GM23248 (cell line): ENCODE data around the gene MYMX. TPM values are rescaled to one million over a fixed set of nuclear protein-coding genes. Genes with fewer than 3 reads are reported as not detected.

ENCODE experiments used
- DNase-seq: peaks from one replicate; pipeline ENCODE4 v3.0.0-alpha.2; 2015
- H2AFZ ChIP-seq: fragments of 200-600 bp; sonication (generic); 2 replicates; pipeline ENCODE4 v1.6.1; 2016; ENCODE audit warnings: antibody characterized with exemption
- H3F3A ChIP-seq: fragments of 200-600 bp; sonication (generic); 2 replicates; pipeline ENCODE4 v1.6.1; 2016; ENCODE audit warnings: mild to moderate bottlenecking, antibody characterized with exemption, mixed run types; ENCODE audit not compliant: insufficient read depth
- H3K27ac ChIP-seq: fragments of 200-600 bp; sonication (generic); 2 replicates; pipeline ENCODE4 v1.5.1; 2016; ENCODE audit warnings: mild to moderate bottlenecking
- H3K27me3 ChIP-seq: fragments of 200-600 bp; sonication (generic); replicated peaks from 2 replicates; pipeline ENCODE4 v1.6.1; 2016; ENCODE audit warnings: mild to moderate bottlenecking; ENCODE audit not compliant: insufficient read depth
- H3K36me3 ChIP-seq: fragments of 200-600 bp; sonication (generic); 2 replicates; pipeline ENCODE4 v1.6.1; 2016; ENCODE audit warnings: low read depth, mild to moderate bottlenecking
- H3K4me1 ChIP-seq: fragments of 200-600 bp; sonication (generic); 2 replicates; pipeline ENCODE4 v1.6.1; 2016; ENCODE audit warnings: mild to moderate bottlenecking; ENCODE audit not compliant: insufficient read depth
- H3K4me2 ChIP-seq: fragments of 200-600 bp; sonication (generic); one replicate; pipeline ENCODE4 v1.6.1; 2016; ENCODE audit warnings: mild to moderate bottlenecking; ENCODE audit not compliant: unreplicated experiment
- H3K4me3 ChIP-seq: fragments of 200-600 bp; sonication (generic); 2 replicates; pipeline ENCODE4 v1.5.1; 2016; ENCODE audit warnings: mild to moderate bottlenecking
- H3K79me2 ChIP-seq: fragments of 200-600 bp; sonication (generic); 2 replicates; pipeline ENCODE4 v1.6.1; 2016; ENCODE audit warnings: mild to moderate bottlenecking; ENCODE audit not compliant: insufficient read depth
- H3K9ac ChIP-seq: fragments of 200-600 bp; sonication (generic); 2 replicates; pipeline ENCODE4 v1.6.1; 2016; ENCODE audit warnings: mild to moderate bottlenecking
- H3K9me2 ChIP-seq: fragments of 200-600 bp; sonication (generic); 2 replicates; pipeline ENCODE4 v1.6.1; 2016; ENCODE audit warnings: mixed run types, mild to moderate bottlenecking, moderate library complexity; ENCODE audit not compliant: insufficient read depth
- H3K9me3 ChIP-seq: fragments of 200-600 bp; sonication (generic); one replicate; pipeline ENCODE4 v1.6.1; 2017; ENCODE audit warnings: low read depth
- H4K20me1 ChIP-seq: fragments of 200-600 bp; sonication (generic); 2 replicates; pipeline ENCODE4 v1.6.0; 2016; ENCODE audit not compliant: insufficient read depth
- EZH2 ChIP-seq: fragments of 200-600 bp; sonication (generic); IDR thresholded peaks from 2 replicates; pipeline ENCODE4 v1.6.1; 2018; ENCODE audit warnings: antibody characterized with exemption, mild to moderate bottlenecking; ENCODE audit not compliant: insufficient read depth, poor library complexity, severe bottlenecking
- EZH2phosphoT487 ChIP-seq: fragments of 200-600 bp; sonication (generic); IDR thresholded peaks from 2 replicates; pipeline ENCODE4 v1.6.1; 2018; ENCODE audit warnings: antibody characterized with exemption, moderate library complexity, mild to moderate bottlenecking, low read depth; ENCODE audit not compliant: insufficient read depth
- WGBS, 2 experiments: methylation state at CpG; one replicate each; pipeline ENCODE4 v1.1.6; 2015 to 2017; ENCODE audit warnings: low lambda C conversion rate in 2 of 2, low coverage in 1 of 2; ENCODE audit errors: missing lambda C conversion rate in 2 of 2; 5-methylcytosine and 5-hydroxymethylcytosine counted together
- in situ Hi-C: fragments of 300-500 bp; cut with MboI; formaldehyde crosslinking; loops from 2 replicates; pipeline ENCODE4 v1.15.0; 2020
- polyA plus RNA-seq: library from polyadenylated mRNA; unstranded; fragments of >200 nt; fragmentation: Nextera tagmentation; extraction: Ambion mirVana; gene quantifications from 2 replicates; pipeline ENCODE4 v1.2.1, GENCODE V29; 2016
- total RNA-seq: library from RNA; depleted of rRNA; stranded (reverse); fragments of >200 nt; shearing (Covaris generic); gene quantifications from 2 replicates; pipeline ENCODE4 v1.2.3, GENCODE V29; 2014

Gene MYMX
- total and polyA plus RNA-seq, 2 experiments from 2014 or later = not detected

- H2AFZ ChIP-seq = peak overlapping the region; percentile 16
- no peaks in the 10 kb centered on the region for H3K36me3 ChIP-seq
- peaks cover 24% of the 10 kb centered on the region for H3K4me1 ChIP-seq
- H3K27me3 ChIP-seq = no peaks in the 10 kb centered on the region
- in situ Hi-C loops = no loop called here
- H3K9ac ChIP-seq = peak overlapping the region; percentile 38; the same call in 1 of the 2 replicates
- no peaks in the 10 kb centered on the region for H3K9me2 ChIP-seq
- TF ChIP-seq EZH2 = no peak
- no peak for TF ChIP-seq EZH2phosphoT487
- no peaks in the 10 kb centered on the region for H4K20me1 ChIP-seq
- 42 to 43% methylated on average over 4 of the region's 4 CpGs for WGBS, 2 experiments
- no peaks in the 10 kb centered on the region for H3K9me3 ChIP-seq
- H3K4me2 ChIP-seq = peak overlapping the region; percentile 35
- no peak overlapping the region for H3K4me3 ChIP-seq
- H3K79me2 ChIP-seq = no peaks in the 10 kb centered on the region; the same call in 1 of the 2 replicates
- H3K27ac ChIP-seq = peak overlapping the region; percentile 35
- DNase-seq = no peak
- peaks cover 19% of the 10 kb centered on the region for H3F3A ChIP-seq
These were observed 4.2 kb downstream of the MYMX start for GRCh38 chr6:44220913-44221290.

DNA sequence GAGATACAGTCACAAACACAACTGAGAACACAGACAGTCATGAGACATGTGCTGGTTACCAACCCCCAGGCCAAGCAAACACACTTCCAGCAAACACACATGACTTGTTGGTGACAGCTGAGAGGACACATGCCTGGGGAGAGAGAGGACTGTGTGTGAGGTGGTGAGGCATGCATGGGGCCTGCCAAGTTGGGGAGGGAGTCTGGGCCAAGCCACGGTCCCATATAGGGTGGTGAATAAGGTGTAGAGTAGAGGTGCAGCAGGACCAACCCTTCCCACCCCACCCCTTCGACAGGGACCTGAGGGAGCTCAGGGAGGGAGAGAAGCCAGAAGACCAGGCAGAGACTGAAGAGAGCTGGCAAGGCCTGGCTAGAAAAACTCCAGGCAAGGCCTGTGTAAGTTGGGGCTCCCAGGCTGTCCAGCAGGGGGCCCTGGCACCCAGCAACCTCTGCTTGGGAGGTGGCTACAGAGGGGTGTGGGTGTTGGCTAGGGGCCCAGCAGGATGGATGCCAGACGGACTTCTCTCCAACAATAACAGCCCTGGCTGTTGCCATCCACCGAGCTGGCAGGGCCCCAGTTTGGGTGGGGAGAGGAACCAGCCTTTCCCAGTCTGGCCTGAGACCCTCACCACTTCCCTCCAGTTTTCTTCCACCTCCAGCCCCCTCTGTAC, 4.7 kb downstream of the MYMX start:
- H3K4me3 ChIP-seq = no peak overlapping the region

GRCh38 chr6:44221961-44222335, 5.2 kb downstream of the MYMX start:
- Histone ChIP-seq H3K27me3 (no peaks in the 10 kb centered on the region), H3K9me2 (no peaks in the 10 kb centered on the region), H3K9me3 (no peaks in the 10 kb centered on the region), H3F3A (peaks cover 19% of the 10 kb centered on the region), H3K4me1 (peaks cover 20% of the 10 kb centered on the region), H4K20me1 (no peaks in the 10 kb centered on the region), H3K9ac (0 out of 2 replicates have a peak overlapping the region, but pooled peaks have one; percentile 38), H3K4me2 (peak overlapping the region; percentile 35), H3K4me3 (no peak overlapping the region), H3K27ac (no peak overlapping the region), H2AFZ (peak overlapping the region; percentile 16; the same call in 1 of the 2 replicates), H3K79me2 (no peaks in the 10 kb centered on the region; the same call in 1 of the 2 replicates), H3K36me3 (no peaks in the 10 kb centered on the region)
- in situ Hi-C loops = no loop called here
- no peak for DNase-seq
- TF ChIP-seq EZH2phosphoT487 (no peak), EZH2 (no peak)
- WGBS, 2 experiments = 50 to 55% methylated on average over 2 of the region's 2 CpGs

More for the DNA sequence above, 4.7 kb downstream of the MYMX start:
- peak; percentile 87 for DNase-seq
- Histone ChIP-seq H4K20me1 (no peaks in the 10 kb centered on the region), H3K27me3 (no peaks in the 10 kb centered on the region), H3K4me2 (peak overlapping the region; percentile 35), H3K27ac (peak overlapping the region; percentile 35), H3K9ac (peak overlapping the region; percentile 38; the same call in 1 of the 2 replicates), H3K9me3 (no peaks in the 10 kb centered on the region), H3K36me3 (no peaks in the 10 kb centered on the region), H3K9me2 (no peaks in the 10 kb centered on the region), H3F3A (peaks cover 19% of the 10 kb centered on the region), H2AFZ (peak overlapping the region; percentile 16), H3K4me1 (peaks cover 24% of the 10 kb centered on the region), H3K79me2 (no peaks in the 10 kb centered on the region; the same call in 1 of the 2 replicates)
- TF ChIP-seq EZH2 (no peak), EZH2phosphoT487 (no peak)
- in situ Hi-C loops = no loop called here
- 6 to 9% methylated on average over 4 of the region's 4 CpGs for WGBS, 2 experiments

DNA sequence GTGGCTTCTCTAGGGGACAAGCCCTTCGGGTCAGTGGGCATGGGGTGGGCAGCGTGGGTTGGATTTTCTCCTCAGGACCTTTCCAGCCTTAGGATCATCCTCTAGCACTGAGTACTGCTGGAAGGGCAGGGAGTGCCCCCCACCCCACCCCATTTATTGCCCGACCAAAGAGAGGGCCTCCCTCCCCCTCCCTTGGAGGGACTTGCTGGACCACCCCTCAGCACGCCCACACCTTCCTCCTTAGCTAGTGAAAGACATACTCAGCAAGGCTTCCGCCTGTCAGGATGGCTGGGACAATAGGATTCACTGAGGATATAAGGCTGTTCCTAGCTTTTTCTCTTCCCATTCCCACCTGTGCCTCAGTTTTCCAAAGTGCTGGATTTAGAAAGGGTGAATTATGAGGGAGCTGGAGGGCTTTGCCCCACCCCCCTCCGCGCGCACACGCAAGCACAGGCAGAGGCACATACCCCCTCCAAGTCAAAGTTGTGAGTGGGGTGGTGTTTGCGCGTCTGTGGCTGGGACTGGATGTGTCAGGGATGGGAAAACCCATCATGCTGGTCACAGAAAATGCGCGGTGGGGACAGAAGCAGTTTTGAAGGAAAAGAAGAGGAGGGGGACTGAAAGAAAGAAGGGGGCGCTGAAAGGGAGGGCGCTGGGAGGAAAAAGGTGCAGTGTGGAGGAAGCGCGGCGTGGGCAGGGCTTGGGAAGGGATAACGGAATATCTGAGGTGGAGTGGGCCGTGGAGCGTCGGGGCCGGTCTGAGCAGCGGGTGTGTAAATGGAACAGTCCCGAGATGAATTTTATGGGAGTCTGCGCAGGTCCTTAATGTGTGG, 6.0 kb downstream of the MYMX start:
- H3K9ac ChIP-seq = peak overlapping the region; percentile 52; the same call in 1 of the 2 replicates
- in situ Hi-C loops = no loop called here
- H3K4me2 ChIP-seq = peak overlapping the region; percentile 60
- H3K36me3 ChIP-seq = no peaks in the 10 kb centered on the region
- 5 to 7% methylated on average over 25 to 26 of the region's 26 CpGs for WGBS, 2 experiments
- H3K27me3 ChIP-seq = no peaks in the 10 kb centered on the region
- no peak for TF ChIP-seq EZH2
- TF ChIP-seq EZH2phosphoT487 = no peak
- peaks cover 15% of the 10 kb centered on the region for H3K4me1 ChIP-seq
- no peaks in the 10 kb centered on the region for H4K20me1 ChIP-seq
- H2AFZ ChIP-seq = peak overlapping the region; percentile 71
- H3K9me3 ChIP-seq = no peaks in the 10 kb centered on the region
- H3K9me2 ChIP-seq = no peaks in the 10 kb centered on the region
- H3F3A ChIP-seq = peaks cover 19% of the 10 kb centered on the region
- DNase-seq = peak; percentile 45
- H3K79me2 ChIP-seq = no peaks in the 10 kb centered on the region; the same call in 1 of the 2 replicates
- peak overlapping the region; percentile 67 for H3K4me3 ChIP-seq
- H3K27ac ChIP-seq = no peak overlapping the region
